Lung microvascular endothelial cell (primary cell): Measurements from ENCODE around the gene TMEM86B. TPM values are rescaled to one million over a fixed set of nuclear protein-coding genes. Genes with fewer than 3 reads are reported as not detected.

Experiments used
- DNase-seq, 2 donors: peaks; one replicate each; pipeline versions ENCODE4 v3.0.0 to v3.0.0-alpha.2; 2010; ENCODE audit warnings: low read depth in 2 of 2
- total RNA-seq: library from RNA; depleted of rRNA; stranded (reverse); fragments of >200 nt; gene quantifications from 2 replicates; pipeline ENCODE4 v1.2.1, GENCODE V29; 2014

Gene TMEM86B
- total RNA-seq, 1 donor from 2014 or later = 0.99 TPM

DNA sequence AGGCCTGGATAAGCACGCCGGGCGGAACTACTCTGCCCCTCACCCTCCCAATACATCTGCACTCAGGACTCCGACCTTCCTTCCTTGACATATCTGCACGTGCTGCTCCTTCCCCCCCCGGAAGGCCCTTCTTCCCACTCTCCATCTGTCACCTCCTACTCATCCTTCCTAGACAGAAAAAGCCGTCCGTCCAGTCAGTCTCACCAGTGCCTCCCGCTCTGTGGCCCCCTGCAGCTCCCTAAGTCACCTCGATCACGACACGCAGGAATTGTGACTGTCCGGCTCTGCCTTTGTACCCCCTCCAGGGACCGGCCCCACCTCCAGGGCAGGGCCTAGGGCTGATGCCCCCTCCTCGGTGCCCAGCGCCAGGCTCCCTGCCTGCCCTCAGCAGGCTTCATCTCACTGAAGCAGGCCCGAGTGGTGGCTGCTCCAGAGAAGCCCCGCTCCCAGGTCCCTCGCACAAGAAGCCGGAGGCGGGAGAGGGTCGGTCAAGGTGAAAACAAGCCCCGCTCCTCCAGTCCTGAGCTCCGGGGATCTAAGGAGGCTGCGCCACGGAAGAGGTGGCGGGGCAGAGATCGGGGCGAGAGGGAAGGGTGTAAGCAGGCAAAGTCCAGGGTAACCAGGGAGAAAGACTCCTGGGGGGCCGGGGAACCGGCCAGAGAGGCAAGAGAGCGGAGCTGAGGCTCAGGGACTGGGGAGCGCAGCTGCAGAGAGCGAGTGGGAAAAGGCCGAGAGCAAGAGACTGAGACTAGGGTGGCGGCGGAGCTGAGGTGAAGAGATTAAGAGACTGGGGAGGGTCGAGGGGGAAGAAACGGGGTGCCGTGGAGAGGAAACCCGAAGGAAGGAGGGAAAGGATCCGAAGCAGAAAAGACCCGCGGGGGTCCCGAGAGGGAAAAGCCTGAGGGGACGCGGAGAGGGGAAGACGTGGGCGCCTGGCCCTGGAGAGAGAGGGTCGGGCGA, 29.2 kb upstream of the TMEM86B start:
- DNase-seq = peak; percentile 17

DNA sequence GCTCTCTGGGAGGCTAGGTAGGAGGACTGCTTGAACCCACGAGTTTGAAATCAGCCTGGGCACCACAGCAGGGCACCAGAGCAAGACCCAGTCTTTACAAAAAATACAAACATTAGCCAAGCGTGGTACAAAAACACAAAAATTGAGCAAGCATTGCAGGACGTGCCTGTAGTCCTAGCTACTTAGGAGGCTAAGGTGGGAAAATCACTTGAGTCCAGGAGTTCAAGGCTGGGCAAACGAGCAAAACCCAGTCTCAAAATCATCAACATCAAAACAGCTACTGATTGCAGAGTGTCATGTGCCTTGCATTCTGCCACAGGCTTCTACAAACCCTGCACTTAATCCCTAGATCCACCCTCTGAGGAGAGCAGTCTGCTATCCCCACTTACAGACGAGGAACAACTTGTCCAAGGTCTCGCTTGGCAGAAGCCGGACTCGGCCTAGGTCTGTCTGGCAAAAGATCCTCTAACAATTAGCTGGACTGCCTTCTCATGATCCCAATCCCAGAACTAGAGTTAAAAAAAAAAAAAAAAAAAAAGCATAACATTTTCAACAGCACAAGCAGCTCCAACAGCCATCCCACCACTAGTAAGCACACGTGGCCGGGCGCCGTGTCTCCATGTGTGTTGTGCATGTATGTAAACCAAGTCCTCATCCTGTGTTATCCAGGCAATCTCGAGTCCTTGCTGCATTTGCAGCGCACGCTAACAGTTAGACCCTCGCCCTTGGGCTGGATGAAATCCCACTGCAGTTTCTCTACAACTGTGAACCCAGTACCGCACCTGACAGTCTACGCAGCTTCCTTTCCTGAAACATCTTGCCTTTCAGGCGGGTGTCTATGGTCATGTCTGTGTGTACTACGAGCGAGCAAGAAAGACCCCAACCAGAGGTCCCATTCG, 28.2 kb upstream of the TMEM86B start:
- DNase-seq = peak in 1 of 2 donors; percentile 11

DNA sequence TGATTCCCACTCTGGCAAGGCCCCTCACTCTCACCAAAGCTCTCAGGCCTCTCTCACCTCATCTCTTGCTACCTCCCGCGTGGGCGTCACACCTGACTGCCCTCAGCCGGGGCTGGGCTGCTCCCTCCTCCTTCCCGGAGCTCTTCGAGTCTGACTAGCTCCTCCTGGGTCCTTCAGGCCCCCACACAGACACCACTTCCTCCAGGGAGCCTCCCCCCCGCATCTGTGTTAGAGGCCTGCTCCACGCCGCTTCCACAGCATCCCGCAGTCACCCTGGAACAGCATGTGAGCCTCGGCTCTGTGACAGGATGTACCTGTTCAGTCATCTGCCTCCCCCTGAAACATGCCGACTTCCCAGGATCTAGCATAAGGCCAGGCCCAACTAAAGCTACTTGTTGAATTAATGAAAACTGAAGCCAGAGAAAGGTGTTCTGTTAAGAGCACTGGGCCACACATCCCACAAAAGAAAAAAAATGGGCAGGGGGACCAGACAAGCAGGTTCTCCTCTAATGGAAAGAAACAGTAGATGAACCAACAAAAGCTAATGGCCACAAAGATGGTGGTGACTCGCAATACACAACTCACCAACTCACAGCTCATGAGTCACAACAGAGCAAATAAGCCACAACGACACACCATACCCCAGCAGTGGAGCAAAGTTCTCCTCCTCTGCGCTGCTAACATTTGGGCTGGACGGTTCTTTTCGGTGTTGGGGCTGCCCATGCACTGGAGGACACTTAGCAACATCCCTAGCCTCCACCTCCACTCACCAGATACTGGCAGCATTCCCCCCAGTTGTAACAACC, 27.3 kb upstream of the TMEM86B start:
- no peak for DNase-seq

DNA sequence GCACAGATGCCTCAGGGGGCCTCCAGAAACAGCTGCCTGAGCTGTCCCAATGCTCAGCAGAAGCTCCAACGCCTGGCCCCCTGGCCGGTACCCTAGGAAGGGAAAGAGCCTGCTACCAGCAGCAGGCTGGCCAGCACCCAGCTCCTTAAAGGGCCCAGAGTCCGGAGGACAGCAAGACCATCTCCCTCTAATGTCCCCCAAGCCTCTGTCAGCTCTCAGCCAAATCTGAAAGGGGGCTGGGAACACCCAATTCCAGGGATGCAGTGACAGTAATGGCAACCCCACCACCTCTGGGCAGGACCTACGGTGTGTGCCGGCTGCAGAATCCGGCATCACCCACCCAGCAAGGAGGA, 26.0 kb upstream of the TMEM86B start:
- no peak for DNase-seq

DNA sequence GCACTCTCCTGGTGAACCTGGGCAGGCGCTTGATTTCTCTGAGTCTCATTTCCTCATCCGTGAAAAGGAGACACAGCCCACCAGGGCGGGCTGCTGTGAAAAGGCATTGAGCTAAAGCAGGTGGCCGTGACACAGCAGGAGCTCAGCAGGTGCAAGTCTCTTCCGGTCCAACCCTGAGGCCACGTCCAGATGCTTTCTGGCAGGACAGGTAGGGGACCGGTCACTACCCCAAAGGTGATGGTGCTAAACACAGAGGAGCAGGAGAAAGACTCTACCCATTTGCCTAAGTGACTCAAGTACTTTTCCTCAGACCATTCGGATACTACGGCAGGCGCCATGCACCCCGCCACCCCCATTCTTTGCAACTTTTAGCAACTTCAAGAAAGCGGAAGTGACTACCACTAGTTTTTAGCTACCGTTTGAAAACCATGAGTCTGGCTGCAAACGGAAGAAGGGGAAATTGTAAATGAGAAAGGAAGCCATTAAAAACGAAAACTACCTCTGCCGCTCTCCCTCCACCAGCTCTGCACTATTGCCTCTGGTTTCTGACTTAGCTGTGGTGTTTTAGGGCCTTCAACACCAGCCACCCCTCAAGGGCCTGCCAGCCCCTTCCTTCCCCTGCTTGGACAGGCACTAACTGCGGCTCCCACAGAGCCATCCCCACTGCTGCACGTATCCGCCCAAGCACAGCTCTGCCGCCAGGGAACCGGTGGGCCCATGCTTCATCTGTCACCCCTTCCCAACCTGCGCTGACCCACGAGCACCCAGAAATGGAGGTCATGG, 25.5 kb upstream of the TMEM86B start:
- peak in 1 of 2 donors; percentile 12 for DNase-seq

DNA sequence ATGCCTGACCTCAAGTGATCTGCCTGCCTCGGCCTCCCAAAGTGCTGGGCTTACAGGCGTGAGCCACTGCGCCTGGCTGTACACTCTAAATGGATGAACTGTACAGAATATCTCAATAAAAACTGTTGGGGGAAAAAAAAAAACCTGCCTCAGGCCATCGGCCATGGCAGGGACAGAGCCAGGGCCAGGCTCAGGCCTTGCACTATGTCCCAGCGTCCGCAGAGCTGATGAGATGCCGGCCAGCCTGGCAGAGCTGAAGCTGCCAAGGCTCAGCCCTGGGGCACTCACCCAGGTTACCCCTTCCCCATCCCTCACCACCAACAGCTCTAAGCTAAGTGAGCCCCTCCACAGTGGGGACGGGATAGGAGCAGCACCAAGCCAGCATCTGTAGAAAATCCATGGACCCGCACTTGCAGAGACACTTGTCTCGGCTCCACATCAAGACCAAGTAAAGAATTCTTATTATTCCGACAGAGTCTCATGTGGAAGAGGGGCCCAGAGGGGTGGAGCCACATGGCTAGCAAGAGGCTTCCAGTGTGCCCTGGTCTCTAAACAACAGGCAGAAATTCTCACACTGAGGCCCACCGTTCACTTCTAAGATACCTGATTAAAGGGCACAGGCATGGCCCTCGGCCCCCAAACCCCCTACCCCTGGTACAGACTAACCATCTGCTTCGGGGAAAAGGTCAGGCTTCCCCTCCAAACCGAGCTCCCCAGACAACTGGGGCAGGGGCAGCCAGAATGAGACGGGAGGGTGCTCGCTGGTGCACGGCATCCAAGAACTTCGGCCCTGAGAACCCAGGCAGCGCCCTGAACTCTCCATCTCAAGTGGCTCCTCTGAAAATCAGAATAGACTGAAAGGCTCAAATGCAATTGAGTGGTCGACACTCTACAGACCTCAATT, 24.4 kb upstream of the TMEM86B start:
- DNase-seq = no peak

DNA sequence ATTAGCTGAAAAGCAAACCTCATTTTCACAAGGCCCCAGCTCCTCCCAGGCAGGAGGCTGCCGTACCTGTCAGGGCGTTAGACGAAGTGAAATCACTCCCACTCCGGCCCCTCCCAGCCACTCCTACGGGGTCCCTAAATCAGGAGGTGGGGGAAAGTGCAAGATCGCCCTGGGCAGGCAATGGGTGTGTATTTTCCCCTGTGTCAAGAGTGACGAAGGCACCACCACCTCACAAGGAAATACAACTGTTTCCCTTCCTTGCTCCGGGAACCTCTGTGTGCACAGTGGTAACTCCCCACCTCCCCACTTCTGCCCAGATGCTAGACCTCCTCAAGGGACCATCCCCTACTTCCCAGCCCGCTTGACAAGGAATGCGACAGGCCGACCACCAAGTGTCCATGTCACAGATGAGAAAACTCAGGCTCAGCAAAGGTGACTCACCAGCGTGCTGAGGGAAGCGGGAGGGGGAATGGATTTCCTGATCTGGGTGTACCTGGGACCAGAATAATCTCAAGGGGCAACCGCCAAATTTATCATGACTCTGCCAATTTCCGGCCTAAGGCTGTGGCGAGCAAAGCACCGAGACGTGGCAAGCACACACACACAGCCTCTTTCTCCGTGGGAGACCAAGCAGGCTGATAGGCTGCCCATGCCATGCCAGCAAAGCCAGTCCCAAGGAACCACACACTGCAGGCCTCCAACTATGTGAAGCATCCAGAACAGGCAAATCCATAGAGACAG, 22.9 kb upstream of the TMEM86B start:
- DNase-seq = peak; percentile 23 to 53

DNA sequence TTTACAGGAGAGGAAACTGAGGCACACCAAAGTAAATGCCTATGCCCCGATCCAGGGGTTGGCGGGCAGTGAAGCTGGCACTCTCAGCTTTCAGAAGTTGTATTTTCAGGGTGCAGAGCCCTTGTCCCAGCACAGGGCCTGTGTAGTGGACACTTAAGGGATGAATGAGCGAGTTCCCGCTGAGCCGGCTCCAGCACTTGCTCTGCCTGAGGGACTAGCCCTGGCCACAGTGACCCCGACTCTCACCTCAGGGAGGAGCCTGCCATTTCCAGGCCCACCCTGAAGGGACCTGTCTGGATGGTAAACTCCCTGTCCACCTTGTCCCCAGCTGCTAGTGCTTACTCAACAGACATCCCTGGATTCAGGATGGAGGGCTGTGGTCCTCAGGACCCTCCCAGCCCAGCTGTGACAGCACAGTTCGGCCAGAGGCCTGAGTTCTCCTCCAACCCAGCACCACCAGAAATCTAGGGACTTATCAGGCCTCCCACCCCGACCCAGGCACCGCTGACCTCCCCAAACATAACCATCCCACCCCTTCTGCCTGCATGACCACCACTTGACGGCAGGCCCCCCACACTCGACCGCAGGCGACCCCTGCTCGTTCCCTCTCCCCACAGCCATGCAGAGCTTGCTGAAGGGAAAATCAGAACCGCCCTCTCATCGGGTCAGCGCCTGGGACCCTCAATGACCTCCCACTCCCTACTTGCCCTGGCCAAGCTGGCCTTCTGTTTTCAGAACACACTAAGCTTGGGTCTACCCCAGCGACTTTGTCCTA, 21.9 kb upstream of the TMEM86B start:
- DNase-seq = no peak

DNA sequence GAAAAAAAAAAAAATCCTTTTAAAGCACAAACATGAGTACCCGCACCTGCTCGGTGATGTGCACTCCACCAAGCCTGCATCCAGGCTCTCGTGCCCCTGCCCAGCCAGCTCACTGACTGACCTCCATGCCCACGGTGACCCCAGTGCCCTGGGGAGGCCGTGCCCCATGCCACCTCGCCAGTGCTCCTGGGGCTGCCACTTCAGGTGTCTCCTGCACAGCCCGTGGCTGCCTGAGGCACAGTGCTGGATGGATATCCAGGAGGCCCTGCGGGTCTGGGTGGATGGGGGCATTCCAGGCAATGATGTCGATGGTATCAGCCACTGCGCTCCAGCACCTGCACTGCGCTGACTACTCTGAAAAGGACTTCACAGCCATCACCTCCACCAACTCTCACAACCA, 21.3 kb upstream of the TMEM86B start:
- no peak for DNase-seq

DNA sequence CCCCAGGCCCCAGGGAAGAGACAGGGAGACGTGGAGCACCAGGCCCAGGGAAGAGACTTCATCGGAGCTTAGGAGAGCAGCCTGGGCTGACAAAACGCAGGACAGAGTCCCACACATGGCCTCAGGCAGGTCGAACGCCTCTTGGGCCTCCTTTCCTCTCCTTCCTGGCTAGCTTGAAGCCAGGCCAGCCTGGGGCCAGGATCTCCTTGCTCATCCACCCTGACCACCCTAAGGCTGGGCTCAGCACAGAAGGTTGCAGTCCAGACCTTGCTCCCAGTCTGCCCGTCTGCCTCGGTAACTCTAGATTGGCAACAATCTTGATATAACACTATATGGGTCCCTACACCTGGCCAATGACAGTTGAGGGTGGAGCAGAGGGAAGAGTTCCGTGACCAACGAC, 20.1 kb upstream of the TMEM86B start:
- no peak for DNase-seq

DNA sequence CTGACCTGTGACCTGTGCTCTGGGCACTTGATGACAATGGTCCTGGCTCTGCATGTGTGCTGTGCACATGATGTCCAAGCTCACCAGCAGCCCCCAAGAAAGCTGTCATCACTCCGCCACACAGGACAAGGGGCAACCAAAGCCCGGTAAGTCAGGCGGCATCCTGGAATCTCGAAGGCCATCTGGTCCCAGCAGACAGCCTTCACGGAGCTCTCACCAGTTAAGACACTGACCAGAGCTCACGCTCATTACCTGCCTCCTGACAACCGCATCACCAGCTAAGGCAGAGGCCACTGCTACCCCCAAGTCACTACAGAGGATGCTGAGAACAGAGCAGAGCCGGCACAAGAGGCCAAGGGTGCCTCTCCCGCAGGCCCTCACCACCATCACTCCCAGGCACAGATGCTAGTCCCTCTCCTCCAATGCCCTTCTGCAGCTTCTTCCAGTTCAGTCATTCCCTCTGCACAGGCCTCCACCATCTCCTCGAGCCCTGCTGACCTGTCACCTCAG, 19.7 kb upstream of the TMEM86B start:
- DNase-seq = no peak

DNA sequence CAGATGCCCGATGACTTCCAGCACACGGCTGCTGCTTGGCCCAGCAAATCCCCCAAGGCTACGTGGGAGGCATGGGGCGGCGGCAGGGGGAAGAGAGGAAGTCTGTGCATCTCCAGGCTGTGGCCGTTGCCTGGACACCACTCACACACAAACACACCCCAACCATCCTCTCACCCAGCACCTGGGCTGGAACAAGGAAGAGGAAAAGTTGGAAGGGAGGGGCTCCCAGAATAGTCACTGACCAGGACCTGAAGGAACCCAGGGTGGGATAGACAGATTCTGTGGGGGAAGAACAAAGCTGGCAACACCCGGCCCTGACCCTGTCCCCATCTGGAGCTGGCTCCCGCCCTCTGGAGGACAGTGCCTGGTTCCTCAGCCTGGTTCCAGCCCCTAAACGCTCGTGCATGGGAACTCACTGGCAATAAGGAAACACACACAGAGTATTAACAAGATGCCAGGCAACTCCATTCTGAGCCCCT, 19.1 kb upstream of the TMEM86B start:
- DNase-seq = peak; percentile 35 to 66

DNA sequence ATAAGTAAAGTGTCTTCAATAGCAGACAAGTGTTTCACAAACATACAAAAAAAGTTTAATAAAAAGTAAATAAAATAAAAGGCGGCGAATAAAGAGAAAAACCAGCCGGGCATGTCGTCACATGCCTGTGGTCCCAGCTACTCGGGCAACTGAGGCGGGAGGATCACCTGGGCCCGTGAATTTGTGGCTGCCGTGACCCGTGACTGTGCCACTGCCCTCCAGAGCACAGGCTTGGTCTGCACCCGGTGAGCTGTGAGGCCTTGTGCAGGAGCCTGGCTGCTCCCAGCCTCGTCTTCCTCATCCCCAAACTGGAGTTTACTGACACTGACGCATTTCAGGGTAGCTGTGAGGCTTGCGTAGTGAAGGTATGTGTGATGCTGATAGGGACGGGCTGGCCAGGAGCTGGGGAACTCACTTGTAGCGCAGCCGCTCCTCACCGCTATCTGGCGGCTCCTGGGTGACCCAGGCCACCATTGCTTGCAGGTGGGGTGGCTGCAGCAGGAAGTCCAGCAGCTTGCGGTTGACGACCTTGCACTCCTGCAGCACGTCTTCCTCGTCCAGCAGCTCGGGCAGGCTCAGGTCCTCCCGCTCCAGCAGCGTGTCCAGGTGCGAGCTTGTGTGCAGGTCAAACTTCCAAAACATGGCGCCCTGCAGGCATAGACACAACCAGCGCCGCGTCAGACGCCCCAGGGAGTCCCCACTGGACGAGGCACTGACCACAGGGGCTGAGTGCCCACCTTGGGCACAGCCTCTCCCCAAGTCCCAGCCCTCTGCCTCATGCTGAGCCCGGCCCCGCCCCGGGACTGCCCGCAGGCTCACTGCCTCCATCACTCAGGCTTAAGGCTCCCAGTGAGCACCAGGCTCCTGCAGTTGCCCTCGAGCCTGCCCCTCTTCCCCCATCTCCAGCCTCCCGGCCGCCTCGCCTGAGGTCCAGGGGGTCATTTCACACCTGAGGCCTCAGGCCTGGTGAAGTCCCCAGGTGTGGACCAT, 18.2 kb upstream of the TMEM86B start:
- DNase-seq = no peak

DNA sequence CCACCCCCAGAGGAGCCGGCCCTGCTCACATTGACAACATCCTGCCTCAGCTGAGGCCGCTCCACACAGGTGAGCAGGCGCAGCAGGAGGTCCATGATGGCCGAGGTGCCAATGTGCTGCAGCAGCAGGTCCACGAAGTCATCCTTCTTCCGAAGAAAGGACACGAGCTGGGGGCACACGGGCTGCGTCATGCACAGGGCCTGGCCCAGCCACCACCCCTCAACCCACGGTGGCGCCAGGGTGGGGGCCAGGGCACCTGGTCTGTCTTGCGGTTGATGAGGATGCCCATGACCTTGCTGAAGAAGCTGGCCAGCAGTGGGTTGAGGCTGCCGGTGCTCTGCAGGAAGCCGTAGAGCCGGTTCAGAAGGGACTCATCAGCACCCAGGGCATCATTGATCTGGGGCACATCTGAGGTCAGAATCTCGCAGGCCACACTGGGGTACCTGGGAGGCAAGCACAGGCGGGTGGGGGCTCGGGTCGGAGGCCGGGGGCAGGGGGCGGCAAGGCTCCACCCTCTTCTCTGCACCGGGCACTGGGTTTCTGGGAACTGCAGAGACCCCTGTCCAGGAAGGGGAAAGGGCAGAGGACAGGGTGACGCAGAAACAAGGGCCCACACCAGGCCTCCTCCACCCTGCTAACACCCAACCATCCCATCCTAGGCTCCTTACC, 16.8 kb upstream of the TMEM86B start:
- DNase-seq = no peak

DNA sequence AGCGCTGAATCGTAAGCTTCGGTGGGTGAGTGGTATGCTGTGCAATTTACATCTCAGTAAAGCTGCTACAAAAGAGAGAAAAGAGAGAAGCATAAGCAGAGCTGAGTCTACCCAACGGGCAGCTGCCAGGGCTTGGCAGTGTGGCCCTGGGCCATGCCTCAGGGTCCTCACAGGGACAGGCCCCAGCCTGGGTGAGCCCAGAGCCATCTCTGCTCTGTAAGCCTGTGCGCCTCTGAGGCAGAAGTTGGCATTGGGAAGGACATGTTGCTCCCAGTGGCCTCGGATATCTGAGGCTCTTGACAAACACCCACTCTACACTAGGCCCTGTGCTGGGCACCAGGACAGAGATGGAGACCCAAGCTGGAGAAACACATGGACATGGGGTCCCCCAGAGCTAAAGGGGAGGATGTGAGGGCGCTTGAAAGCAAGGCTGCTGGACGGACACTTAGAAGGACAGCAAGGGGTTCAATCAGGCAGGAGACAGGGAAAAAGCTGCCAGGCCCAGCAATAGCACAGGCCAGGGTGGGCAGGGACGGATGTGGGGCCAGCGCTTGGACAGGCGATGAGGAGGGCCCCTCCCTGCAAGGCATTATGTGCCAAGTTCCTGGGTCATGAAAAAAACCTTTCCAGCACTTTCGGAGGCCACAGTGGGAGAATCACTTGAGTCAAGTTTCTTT, 15.6 kb upstream of the TMEM86B start:
- DNase-seq = no peak
